ENCODE measurements around the gene ACBD3.

GRCh38 chr1:226172589-226172988, 14.0 kb downstream of the ACBD3 start:
- no peak for TF ChIP-seq CTCF (IDR thresholded peaks at IDR 0.05)
- no peak for TF ChIP-seq POLR2A (IDR thresholded peaks at IDR 0.05)

All from uterus (tissue), 2 donors.